GM12874 (cell line): Measurements from ENCODE around the gene APOL6.

Experiments used
- TF ChIP-seq, protein P1 (sequence below): IDR thresholded peaks from 2 replicates; pipeline ENCODE4 v1.5.1; 2011; ENCODE audit warnings: low read depth, mild to moderate bottlenecking, control low read depth, low read length, moderate library complexity; ENCODE audit not compliant: insufficient read depth

Gene APOL6

DNA sequence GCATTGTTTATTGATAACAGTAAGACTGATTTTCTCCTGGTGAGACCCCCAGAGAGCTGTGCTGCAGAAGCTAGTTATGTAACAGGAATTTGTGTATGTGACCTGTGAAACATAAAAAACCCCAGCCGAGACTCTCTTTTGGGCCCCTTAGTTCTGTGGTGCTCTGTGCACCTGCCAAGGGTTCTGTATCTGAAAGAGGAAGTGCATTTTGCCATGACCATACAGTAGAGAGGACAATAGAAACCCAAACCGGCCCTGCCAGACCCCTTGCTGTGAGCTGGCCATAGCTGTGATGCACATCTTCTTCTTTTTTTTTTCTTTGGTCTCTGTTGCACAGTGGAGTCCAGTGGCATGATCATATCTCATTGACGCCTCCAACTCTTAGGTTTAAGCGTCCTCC lies 38.1 kb downstream of the APOL6 start:
- TF ChIP-seq, protein P1, sequence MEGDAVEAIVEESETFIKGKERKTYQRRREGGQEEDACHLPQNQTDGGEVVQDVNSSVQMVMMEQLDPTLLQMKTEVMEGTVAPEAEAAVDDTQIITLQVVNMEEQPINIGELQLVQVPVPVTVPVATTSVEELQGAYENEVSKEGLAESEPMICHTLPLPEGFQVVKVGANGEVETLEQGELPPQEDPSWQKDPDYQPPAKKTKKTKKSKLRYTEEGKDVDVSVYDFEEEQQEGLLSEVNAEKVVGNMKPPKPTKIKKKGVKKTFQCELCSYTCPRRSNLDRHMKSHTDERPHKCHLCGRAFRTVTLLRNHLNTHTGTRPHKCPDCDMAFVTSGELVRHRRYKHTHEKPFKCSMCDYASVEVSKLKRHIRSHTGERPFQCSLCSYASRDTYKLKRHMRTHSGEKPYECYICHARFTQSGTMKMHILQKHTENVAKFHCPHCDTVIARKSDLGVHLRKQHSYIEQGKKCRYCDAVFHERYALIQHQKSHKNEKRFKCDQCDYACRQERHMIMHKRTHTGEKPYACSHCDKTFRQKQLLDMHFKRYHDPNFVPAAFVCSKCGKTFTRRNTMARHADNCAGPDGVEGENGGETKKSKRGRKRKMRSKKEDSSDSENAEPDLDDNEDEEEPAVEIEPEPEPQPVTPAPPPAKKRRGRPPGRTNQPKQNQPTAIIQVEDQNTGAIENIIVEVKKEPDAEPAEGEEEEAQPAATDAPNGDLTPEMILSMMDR = no peak

DNA sequence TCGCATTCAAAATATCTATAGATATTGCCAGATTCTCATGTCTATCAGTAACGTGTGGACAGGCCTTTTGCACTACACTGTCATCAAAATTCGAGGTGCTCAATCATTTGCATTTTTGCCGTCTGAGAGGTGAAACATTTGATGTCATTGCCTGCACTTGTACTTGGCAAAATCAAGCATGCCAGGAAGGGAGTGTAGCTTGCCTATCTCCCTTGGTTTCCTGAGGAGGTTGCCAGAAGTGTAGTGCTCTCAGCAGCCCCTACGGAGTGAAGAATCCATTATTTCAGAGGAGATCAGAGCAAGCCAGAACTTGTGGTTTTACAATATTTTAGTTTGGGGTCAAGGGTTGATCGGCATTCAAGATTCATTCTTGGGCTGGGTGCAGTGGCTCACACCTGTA lies 39.2 kb downstream of the APOL6 start:
- TF ChIP-seq, protein P1 = no peak

DNA sequence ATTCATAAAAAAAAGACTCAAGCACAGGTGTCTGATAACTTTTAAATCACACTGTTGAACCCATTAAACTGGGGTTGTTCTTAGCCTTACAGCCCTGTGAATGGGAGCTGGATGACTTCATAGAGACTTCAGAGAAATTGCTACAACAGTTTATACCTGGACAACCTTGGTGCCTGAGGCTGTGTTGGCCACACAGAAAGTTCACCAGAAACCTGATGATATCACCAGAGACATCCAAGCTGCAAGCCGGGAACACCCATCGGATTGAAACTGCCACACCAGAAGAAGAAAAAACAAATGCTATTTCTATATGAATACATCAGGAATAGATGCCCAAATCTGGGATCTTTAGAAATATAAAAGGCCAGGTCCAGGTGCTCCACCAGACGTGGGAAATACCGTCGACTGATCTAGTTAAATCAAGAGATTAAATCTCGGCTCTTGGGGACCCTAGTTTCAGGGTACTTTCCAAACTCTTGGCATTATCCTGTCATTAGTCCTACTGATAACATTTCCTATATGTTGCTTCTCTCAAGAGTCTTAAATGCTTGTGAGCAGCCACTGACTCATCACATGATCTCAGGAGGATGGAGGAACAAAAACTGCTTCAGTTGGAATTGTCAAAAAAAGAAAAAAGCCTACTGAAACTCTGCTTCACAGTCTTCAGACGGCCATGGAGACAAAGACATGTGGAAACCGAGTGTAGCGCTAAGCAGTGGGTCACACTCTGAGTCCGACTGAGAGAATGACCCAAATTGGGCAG lies 40.8 kb downstream of the APOL6 start:
- TF ChIP-seq, protein P1 = no peak

DNA sequence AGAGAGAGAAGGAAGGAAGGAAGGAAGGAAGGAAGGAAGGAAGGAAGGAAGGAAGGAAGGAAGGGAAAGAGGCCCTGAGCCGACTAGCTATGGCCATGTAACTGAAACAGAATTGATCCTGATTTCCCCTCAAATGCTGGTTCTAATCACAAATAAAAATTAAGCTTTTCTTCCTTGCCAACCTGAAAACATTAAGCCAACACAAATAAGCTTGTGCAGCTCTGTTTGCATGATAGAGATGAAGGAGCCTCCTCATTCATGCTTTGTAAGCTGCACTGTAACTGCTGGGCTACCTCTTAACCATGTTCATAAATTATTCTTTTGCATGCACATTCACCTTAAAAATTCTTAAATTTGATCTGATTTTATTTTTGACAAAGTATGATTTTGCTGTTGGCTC lies 41.8 kb downstream of the APOL6 start:
- TF ChIP-seq, protein P1 = no peak

DNA sequence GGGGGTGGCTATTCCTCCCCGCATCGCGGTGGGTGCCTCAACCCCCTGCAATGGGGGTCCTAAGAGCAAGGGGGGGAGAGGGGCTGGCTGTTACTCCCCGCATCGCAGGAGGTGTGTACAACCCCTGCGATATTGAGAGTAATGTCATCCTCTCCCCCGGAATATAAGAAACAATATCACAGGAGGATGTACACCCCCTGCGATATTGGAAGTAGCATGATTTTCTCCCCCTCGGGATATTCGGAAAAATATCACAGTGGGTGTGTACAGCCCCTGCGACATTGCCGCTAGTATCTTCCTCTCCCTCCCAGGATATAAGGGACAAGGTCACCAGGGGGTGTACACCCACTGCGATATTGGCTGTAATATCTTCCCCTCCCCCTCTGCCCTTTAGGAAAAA lies 47.0 kb downstream of the APOL6 start:
- TF ChIP-seq, protein P1 = no peak

DNA sequence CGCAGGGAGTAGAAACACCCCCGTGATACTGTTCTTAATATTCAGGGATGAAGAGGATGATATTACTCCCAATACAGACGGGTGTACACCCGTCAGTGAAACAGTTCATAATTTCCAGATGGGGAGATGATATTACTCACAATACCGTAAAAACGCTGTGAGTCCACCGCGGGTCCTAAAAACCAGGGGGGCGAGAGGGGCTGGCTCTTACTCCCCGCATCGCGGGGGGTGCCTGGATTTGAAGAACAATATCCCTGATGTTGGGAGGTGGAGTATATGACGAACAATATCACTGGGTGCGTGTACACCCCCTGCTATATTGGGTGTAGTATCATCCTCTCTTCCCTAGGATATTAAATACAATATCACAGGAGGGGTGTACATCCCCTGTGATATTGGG lies 48.9 kb downstream of the APOL6 start:
- TF ChIP-seq, protein P1 = no peak

DNA sequence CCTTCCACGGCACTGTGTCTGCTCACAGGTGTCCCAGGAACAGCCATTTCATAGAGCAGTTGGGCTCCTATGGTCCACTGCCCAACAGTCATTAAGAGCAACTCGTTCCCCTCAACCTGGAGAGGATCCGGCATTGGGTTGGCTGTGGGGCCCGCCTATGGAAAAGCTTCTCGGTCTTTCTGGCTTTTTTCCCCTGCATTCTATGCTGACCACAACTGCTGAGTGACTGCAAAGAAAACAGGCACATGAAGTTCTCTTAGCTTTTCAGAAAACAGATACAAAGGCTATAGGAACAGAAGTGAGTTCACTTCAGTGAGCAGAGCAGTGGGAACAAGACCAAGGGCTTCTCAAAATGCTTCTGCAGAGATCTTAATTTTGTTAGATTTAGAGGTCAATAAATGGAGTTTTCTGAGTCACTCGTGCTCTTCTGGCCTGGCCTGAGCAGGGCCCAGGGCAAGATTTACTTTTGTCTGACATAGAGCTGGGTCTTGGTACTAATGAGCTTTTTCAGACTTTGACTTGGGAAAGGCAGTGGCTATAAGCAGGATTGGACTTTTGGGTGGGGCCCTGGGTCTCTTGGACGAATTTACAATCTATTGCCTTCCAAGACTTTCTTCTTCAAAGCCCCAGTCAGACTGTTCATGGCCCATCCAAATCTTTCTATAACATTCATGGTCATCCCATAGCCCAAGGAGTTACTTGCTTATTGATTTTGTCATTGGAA lies 55.8 kb downstream of the APOL6 start:
- TF ChIP-seq, protein P1 = no peak
